ENCODE measurements around the gene F2RL2. TPM values are rescaled to one million over a fixed set of nuclear protein-coding genes. Genes with fewer than 3 reads are reported as not detected.
A peak's percentile ranks its signal among the peaks of the same experiment; 100 is the strongest.

Gene F2RL2
- total and polyA plus RNA-seq, 12 donors, result 0.08 to 1.5 (median 0.36) TPM; not detected in 2

- no peaks in the 10 kb centered on the region for H3K27me3 ChIP-seq
- no peak overlapping the region for H3K4me3 ChIP-seq
- peaks cover 0 to 10% (median 6%) of the 10 kb centered on the region in 3 donors for H3K9me3 ChIP-seq (replicated peaks in 1 of 3)
- intact Hi-C loops (cut with DNase I), result no loop called here
- H3K36me3 ChIP-seq (replicated peaks in 1 of 2), result no peaks in the 10 kb centered on the region
- TF ChIP-seq CTCF (IDR thresholded peaks at IDR 0.05) (no peak), POLR2A (IDR thresholded peaks at IDR 0.05) (no peak)
- 93 to 98% (median 94%) methylated on average over 2 of the region's 2 CpGs for WGBS, 4 donors
- no peaks in the 10 kb centered on the region for H3K4me1 ChIP-seq (replicated peaks in 1 of 2)
- H3K27ac ChIP-seq, result no peak overlapping the region
- DNase-seq, result no peak
Observed at GRCh38 chr5:76649140-76649539, 25.9 kb upstream of the F2RL2 start.

- Histone ChIP-seq H3K36me3 (replicated peaks in 1 of 2) (no peaks in the 10 kb centered on the region), H3K27ac (no peak overlapping the region), H3K27me3 (no peaks in the 10 kb centered on the region), H3K4me1 (replicated peaks in 1 of 2) (peaks cover 0 to 8% of the 10 kb centered on the region in 2 donors), H3K9me3 (replicated peaks in 1 of 3) (peaks cover 0 to 3% (median 0%) of the 10 kb centered on the region in 3 donors), H3K4me3 (no peak overlapping the region)
- no peak for TF ChIP-seq POLR2A (IDR thresholded peaks at IDR 0.05)
- TF ChIP-seq CTCF (IDR thresholded peaks at IDR 0.05), result no peak
- no peak for DNase-seq
- intact Hi-C loops (cut with DNase I), result loop anchor here in 1 of 2 donors (5.0 kb wide), 1 partner anchor 41 kb away; no protein-coding TSS in a partner anchor
Observed at GRCh38 chr5:76643371-76643770, 20.2 kb upstream of the F2RL2 start.

- Histone ChIP-seq H3K9me3 (replicated peaks in 1 of 3) (no peaks in the 10 kb centered on the region), H3K4me1 (replicated peaks in 1 of 2) (peaks cover 0 to 10% of the 10 kb centered on the region in 2 donors), H3K36me3 (replicated peaks in 1 of 2) (no peaks in the 10 kb centered on the region), H3K27me3 (no peaks in the 10 kb centered on the region), H3K4me3 (no peak overlapping the region), H3K27ac (no peak overlapping the region)
- intact Hi-C loops (cut with DNase I), result loop anchor here in 1 of 2 donors (5.0 kb wide), 1 partner anchor 40 kb away; no protein-coding TSS in a partner anchor
- 85 to 94% (median 88%) methylated on average over 6 of the region's 6 CpGs for WGBS, 4 donors
- TF ChIP-seq POLR2A (IDR thresholded peaks at IDR 0.05) (no peak), CTCF (IDR thresholded peaks at IDR 0.05) (no peak)
- DNase-seq, result no peak
Observed at GRCh38 chr5:76642390-76643040, 19.3 kb upstream of the F2RL2 start.

- TF ChIP-seq POLR2A (IDR thresholded peaks at IDR 0.05) (no peak), CTCF (IDR thresholded peaks at IDR 0.05) (peak; percentile 60 to 76 (median 67))
- peak; percentile 35 to 82 (median 66) for DNase-seq
- H3K4me3 ChIP-seq, result no peak overlapping the region
- H3K9me3 ChIP-seq (replicated peaks in 1 of 3), result no peaks in the 10 kb centered on the region
- no peaks in the 10 kb centered on the region for H3K36me3 ChIP-seq (replicated peaks in 1 of 2)
- 11 to 23% (median 17%) methylated on average over 1 of the region's 1 CpG for WGBS, 4 donors
- no peaks in the 10 kb centered on the region for H3K27me3 ChIP-seq
- H3K4me1 ChIP-seq (replicated peaks in 1 of 2), result peaks cover 0 to 10% of the 10 kb centered on the region in 2 donors
- H3K27ac ChIP-seq, result no peak overlapping the region
- intact Hi-C loops (cut with DNase I), result loop anchor here in 1 of 2 donors (5.0 kb wide), 1 partner anchor 39 kb away; no protein-coding TSS in a partner anchor
Observed at GRCh38 chr5:76641514-76642120, 18.4 kb upstream of the F2RL2 start.
